Measurements from ENCODE around the gene ZNF563.

- TF ChIP-seq CTCF (conservative IDR thresholded peaks at IDR 0.05; ENCODE audit: low read depth, low read length): no peak
- TF ChIP-seq EZH2 (IDR thresholded peaks at IDR 0.05; ENCODE audit: borderline replicate concordance, low read depth, low read length, poor library complexity, severe bottlenecking): no peak
Observed at GRCh38 chr19:12350185-12350889, 16.9 kb upstream of the ZNF563 start.
